Right lobe of liver (tissue), 4 donors: Measurements from ENCODE around the gene FCRL1.

Experiments used
- POLR2A ChIP-seq: fragments of 450-650 bp; IDR thresholded peaks from one replicate; pipeline ENCODE4 v1.6.1; 2017; ENCODE audit warnings: antibody characterized with exemption, mild to moderate bottlenecking
- TF ChIP-seq, protein P1 (sequence below), 4 donors: fragments of 200-600 bp in 3 of 4; fragments of 450-650 bp in 1 of 4; IDR thresholded peaks; one replicate each; pipeline versions ENCODE4 v1.5.1 to v1.8.0; 2016 to 2022; ENCODE audit warnings: antibody characterized with exemption in 4 of 4, mild to moderate bottlenecking in 2 of 4
- donor health status: DM: no; HTN: no; CAD: no.
- donor health status: DM: no; HTN: no; CAD: no.
- donor health status: DM: no; HTN: yes; CAD: no.

DNA sequence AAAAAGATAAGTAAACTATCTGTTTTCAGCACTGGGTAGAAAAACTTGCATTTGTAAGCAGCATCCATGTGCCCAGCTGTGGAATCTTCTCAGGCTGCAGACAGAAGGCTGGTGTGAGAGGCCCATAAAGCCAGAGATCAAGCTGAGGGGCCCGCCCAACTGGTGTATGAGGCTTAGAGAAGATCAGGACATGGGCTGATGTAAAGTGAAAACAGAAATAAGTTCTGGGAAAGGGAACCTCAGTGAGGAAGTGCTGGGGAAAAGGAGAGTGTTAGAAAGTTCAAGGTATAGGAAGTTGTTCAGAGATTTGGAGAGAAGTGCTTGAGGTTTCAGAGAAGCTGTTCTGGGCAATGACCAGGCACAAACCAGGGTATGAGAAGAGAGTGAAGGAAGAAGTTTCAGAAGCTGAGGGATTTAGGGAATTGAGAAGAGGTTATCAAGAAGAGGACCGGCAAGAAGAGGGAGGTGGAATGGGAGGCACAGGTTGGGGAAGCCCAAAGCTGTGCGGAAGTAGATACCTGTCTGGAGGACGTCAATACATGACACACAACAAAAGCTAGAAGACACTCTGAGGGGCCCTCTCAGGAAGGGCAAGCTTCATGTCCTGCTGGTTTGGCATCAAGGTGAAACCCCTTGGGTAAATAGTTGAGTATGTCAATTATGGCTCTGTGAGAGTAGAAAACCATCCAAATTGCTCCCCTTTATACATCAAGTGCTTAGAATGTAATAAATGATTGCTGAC is 24.3 kb upstream of the FCRL1 start:
- TF ChIP-seq, protein P1, sequence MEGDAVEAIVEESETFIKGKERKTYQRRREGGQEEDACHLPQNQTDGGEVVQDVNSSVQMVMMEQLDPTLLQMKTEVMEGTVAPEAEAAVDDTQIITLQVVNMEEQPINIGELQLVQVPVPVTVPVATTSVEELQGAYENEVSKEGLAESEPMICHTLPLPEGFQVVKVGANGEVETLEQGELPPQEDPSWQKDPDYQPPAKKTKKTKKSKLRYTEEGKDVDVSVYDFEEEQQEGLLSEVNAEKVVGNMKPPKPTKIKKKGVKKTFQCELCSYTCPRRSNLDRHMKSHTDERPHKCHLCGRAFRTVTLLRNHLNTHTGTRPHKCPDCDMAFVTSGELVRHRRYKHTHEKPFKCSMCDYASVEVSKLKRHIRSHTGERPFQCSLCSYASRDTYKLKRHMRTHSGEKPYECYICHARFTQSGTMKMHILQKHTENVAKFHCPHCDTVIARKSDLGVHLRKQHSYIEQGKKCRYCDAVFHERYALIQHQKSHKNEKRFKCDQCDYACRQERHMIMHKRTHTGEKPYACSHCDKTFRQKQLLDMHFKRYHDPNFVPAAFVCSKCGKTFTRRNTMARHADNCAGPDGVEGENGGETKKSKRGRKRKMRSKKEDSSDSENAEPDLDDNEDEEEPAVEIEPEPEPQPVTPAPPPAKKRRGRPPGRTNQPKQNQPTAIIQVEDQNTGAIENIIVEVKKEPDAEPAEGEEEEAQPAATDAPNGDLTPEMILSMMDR (IDR thresholded peaks at IDR 0.05) = no peak
- TF ChIP-seq POLR2A = no peak
